ENCODE results near the gene SORL1. TPM values are rescaled to one million over a fixed set of nuclear protein-coding genes. Genes with fewer than 3 reads are reported as not detected.

Gene SORL1
- total and polyA plus RNA-seq, 2 of the 13 experiments (the other 11 are each of a cell fraction or from before 2014, with no cell fraction given), result 21.3 to 148 TPM

DNA sequence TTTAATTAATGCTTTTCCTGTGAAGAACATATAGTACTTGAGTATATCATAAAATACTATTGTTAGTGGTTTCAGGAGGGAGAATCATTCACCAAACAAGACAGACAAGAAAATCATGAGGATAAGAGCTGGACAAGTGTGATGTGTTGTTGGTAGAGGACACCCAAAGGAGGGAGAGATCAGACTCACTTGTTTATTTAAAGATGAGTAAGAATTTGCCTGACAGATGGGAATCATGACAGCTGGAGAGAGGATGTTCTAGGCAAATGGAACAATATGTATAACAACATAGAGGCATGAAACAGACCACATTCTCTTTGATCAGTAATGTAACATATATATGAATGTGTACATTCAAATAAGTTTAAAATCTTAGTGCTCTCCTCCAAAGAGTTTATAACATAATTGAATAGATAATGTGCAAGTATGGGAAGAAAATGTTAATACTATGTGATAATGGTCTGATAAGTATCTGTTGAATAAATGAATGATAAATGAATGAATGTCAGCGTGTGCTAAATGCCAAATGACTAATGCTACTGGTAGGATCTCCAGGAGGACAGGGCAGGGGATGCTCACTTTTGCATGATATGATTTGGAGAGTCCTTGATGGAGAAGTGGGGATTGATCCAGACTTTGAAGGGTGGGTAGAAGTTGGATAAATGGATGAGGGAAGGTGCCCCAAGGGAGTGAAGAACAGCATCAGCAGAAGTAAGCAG, 229.6 kb downstream of the SORL1 start (continued):
- TF ChIP-seq, protein P1, sequence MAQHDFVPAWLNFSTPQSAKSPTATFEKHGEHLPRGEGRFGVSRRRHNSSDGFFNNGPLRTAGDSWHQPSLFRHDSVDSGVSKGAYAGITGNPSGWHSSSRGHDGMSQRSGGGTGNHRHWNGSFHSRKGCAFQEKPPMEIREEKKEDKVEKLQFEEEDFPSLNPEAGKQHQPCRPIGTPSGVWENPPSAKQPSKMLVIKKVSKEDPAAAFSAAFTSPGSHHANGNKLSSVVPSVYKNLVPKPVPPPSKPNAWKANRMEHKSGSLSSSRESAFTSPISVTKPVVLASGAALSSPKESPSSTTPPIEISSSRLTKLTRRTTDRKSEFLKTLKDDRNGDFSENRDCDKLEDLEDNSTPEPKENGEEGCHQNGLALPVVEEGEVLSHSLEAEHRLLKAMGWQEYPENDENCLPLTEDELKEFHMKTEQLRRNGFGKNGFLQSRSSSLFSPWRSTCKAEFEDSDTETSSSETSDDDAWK (CRISPR knock-in tag; IDR thresholded peaks at IDR 0.05), result no peak
- TF ChIP-seq ZNF253 (CRISPR knock-in tag; IDR thresholded peaks at IDR 0.05; ENCODE audit: borderline replicate concordance), result no peak
- TF ChIP-seq ZSCAN21 (CRISPR knock-in tag; IDR thresholded peaks at IDR 0.05; ENCODE audit: borderline replicate concordance), result no peak
- no peak for TF ChIP-seq TSC22D2 (CRISPR knock-in tag; IDR thresholded peaks at IDR 0.05; ENCODE audit: borderline replicate concordance)
- TF ChIP-seq MEIS1 (CRISPR knock-in tag; IDR thresholded peaks at IDR 0.05; ENCODE audit: borderline replicate concordance), result no peak
- no peak for TF ChIP-seq ZNF678 (CRISPR knock-in tag; IDR thresholded peaks at IDR 0.05)

Other genes starting within 250 kb of the SORL1 start
- 48.6 and 84.4 TPM in 2 replicates for gene SC5D, start 159.5 kb upstream of the SORL1 start, total RNA-seq (2016; rRNA removed; fragmentation: Illumina TruSeq; extraction: Trizol)
- 155 and 186 TPM in 2 replicates for gene SC5D, start 159.5 kb upstream of the SORL1 start, polyA plus RNA-seq (2011; rRNA removed)

Data from HepG2 (cell line).